Neural progenitor cell (in vitro differentiated cells): ENCODE results near the gene SCFD2.

ENCODE experiments used
- CTCF ChIP-seq: fragments of 200-600 bp; sonication (generic); IDR thresholded peaks from 2 replicates; pipeline ENCODE4 v1.5.1; 2017; ENCODE audit warnings: antibody characterized with exemption, mild to moderate bottlenecking
- EZH2phosphoT487 ChIP-seq: fragments of 200-600 bp; sonication (generic); IDR thresholded peaks from 2 replicates; pipeline ENCODE4 v1.6.1; 2017; ENCODE audit warnings: antibody characterized with exemption

GRCh38 chr4:53116954-53117353 lies 248.9 kb downstream of the SCFD2 start:
- TF ChIP-seq CTCF (no peak), EZH2phosphoT487 (no peak)
